ENCODE data around the gene SEZ6L. TPM values are rescaled to one million over a fixed set of nuclear protein-coding genes. Genes with fewer than 3 reads are reported as not detected.

SEZ6L gene
- polyA plus RNA-seq, 1 donor (not counting 4 experiments of a cell fraction or from before 2014, with no cell fraction given) = not detected

GRCh38 chr22:26324150-26324549 lies 154.9 kb downstream of the SEZ6L start:
- dilution Hi-C loops (cut with MboI; ENCODE audit: extremely low pct_ligation_motif_present, low sequenced_read_pairs) = no loop called here
- no peak overlapping the region for H2AFZ ChIP-seq (ENCODE audit: control insufficient read depth, low read length)
- FAIRE-seq = no peak
- H3K27ac ChIP-seq (ENCODE audit: control insufficient read depth, insufficient read depth, low read length) = no peak overlapping the region
- H3K36me3 ChIP-seq (ENCODE audit: control insufficient read depth in 2 of 2, extremely low read depth in 1 of 2, insufficient read depth in 2 of 2, low read length in 2 of 2) = no peaks in the 10 kb centered on the region
- H3K9me1 ChIP-seq (ENCODE audit: control insufficient read depth, extremely low read depth, insufficient read depth, low read length) = no peaks in the 10 kb centered on the region
- H3K4me2 ChIP-seq (ENCODE audit: control insufficient read depth, extremely low read depth, insufficient read depth, low read depth, low read length) = no peak overlapping the region
- DNase-seq (ENCODE audit: low read depth, low spot score) = no peak
- H3K4me3 ChIP-seq (ENCODE audit: control insufficient read depth in 2 of 3, extremely low read depth in 1 of 3, insufficient read depth in 2 of 3, low read depth in 1 of 3, low read length in 3 of 3) = no peak overlapping the region
- H3K9ac ChIP-seq (ENCODE audit: control insufficient read depth, extremely low read depth, insufficient read depth, low read length) = no peak overlapping the region
- no peaks in the 10 kb centered on the region for H3K9me3 ChIP-seq (ENCODE audit: control insufficient read depth, low read depth, low read length)
- peaks cover 19% of the 10 kb centered on the region for H3K4me1 ChIP-seq (ENCODE audit: control insufficient read depth, extremely low read depth, insufficient read depth, low read length)
- TF ChIP-seq EZH2 (IDR thresholded peaks at IDR 0.05; ENCODE audit: low read length) (no peak), CTCF (optimal IDR thresholded peaks at IDR 0.05 in 1 of 3, IDR thresholded peaks at IDR 0.05 in 1 of 3, conservative IDR thresholded peaks at IDR 0.05 in 1 of 3; ENCODE audit: extremely low read depth in 1 of 3, insufficient read depth in 2 of 3, low read length in 3 of 3) (no peak)
- H4K20me1 ChIP-seq (ENCODE audit: control insufficient read depth, extremely low read depth, insufficient read depth, low read length) = no peaks in the 10 kb centered on the region
- H3K27me3 ChIP-seq (ENCODE audit: control insufficient read depth, extremely low read depth, insufficient read depth, low read length) = peaks cover 3% of the 10 kb centered on the region
- no peaks in the 10 kb centered on the region for H3K79me2 ChIP-seq (ENCODE audit: control insufficient read depth, insufficient read depth, low read length)

DNA sequence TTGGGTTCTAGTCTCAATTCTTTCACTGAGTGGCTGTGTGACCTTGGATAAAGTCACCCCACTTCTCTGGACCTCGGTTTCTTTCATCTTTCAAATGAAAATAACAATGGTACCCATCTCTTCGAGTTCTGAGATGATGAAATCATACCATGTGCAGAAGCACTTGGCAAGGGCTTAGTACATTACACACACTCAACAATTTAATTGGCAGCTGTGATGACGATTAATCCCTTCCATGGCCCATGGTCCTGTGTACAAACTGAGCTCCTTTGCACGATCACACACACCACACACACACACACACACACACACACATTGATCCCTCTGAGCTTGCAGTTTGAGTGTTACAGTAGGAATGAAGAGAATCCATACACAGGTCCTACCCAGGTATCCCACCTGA lies 156.4 kb downstream of the SEZ6L start:
- FAIRE-seq (no peak), DNase-seq (ENCODE audit: low read depth, low spot score) (no peak)
- dilution Hi-C loops (cut with MboI; ENCODE audit: extremely low pct_ligation_motif_present, low sequenced_read_pairs) = no loop called here
- H3K36me3 ChIP-seq (ENCODE audit: control insufficient read depth in 2 of 2, extremely low read depth in 1 of 2, insufficient read depth in 2 of 2, low read length in 2 of 2) = no peaks in the 10 kb centered on the region
- no peak overlapping the region for H3K4me2 ChIP-seq (ENCODE audit: control insufficient read depth, extremely low read depth, insufficient read depth, low read depth, low read length)
- no peaks in the 10 kb centered on the region for H3K9me1 ChIP-seq (ENCODE audit: control insufficient read depth, extremely low read depth, insufficient read depth, low read length)
- no peak for TF ChIP-seq CTCF (optimal IDR thresholded peaks at IDR 0.05 in 1 of 3, IDR thresholded peaks at IDR 0.05 in 1 of 3, conservative IDR thresholded peaks at IDR 0.05 in 1 of 3; ENCODE audit: extremely low read depth in 1 of 3, insufficient read depth in 2 of 3, low read length in 3 of 3)
- TF ChIP-seq EZH2 (IDR thresholded peaks at IDR 0.05; ENCODE audit: low read length) = no peak
- H4K20me1 ChIP-seq (ENCODE audit: control insufficient read depth, extremely low read depth, insufficient read depth, low read length) = no peaks in the 10 kb centered on the region
- H2AFZ ChIP-seq (ENCODE audit: control insufficient read depth, low read length) = no peak overlapping the region
- peaks cover 3% of the 10 kb centered on the region for H3K27me3 ChIP-seq (ENCODE audit: control insufficient read depth, extremely low read depth, insufficient read depth, low read length)
- no peak overlapping the region for H3K27ac ChIP-seq (ENCODE audit: control insufficient read depth, insufficient read depth, low read length)
- no peak overlapping the region for H3K9ac ChIP-seq (ENCODE audit: control insufficient read depth, extremely low read depth, insufficient read depth, low read length)
- H3K4me1 ChIP-seq (ENCODE audit: control insufficient read depth, extremely low read depth, insufficient read depth, low read length) = peaks cover 19% of the 10 kb centered on the region
- no peaks in the 10 kb centered on the region for H3K79me2 ChIP-seq (ENCODE audit: control insufficient read depth, insufficient read depth, low read length)
- H3K9me3 ChIP-seq (ENCODE audit: control insufficient read depth, low read depth, low read length) = no peaks in the 10 kb centered on the region
- H3K4me3 ChIP-seq (ENCODE audit: control insufficient read depth in 2 of 3, extremely low read depth in 1 of 3, insufficient read depth in 2 of 3, low read depth in 1 of 3, low read length in 3 of 3) = no peak overlapping the region
